ENCODE data around the gene SPIRE1. TPM values are rescaled to one million over a fixed set of nuclear protein-coding genes. Genes with fewer than 3 reads are reported as not detected.
A peak's percentile ranks its signal among the peaks of the same experiment; 100 is the strongest.

Gene SPIRE1
- total RNA-seq, 1 donor from 2014 or later: 47.0 TPM

DNA sequence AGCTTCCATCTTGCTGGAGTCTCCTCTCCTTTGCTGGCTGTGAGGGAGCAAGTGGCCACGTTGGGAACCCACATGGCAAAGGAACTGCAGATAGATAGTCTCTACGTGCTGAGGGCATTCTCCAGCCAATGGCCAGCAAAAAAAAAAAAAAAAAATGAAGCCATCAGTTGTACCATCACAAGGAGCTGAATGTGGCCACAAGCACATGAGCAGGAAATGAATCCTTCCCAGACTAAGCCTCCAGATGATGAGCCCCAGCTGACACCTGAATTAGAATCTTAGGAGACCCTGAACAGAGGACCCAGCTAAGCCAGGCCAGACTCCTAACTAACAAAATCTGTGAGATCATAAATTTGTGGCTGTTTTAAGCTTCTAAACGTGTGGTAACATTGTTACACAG lies 57.9 kb downstream of the SPIRE1 start:
- Mint-ChIP-seq H3K27ac (ENCODE audit: unreplicated experiment) (peak overlapping the region; percentile 94), H3K4me1 (ENCODE audit: unreplicated experiment) (peaks cover 53% of the 10 kb centered on the region), H3K27me3 (ENCODE audit: unreplicated experiment) (no peaks in the 10 kb centered on the region), H3K4me3 (ENCODE audit: unreplicated experiment) (no peak overlapping the region), H3K36me3 (ENCODE audit: unreplicated experiment) (no peaks in the 10 kb centered on the region), H3K9me3 (ENCODE audit: unreplicated experiment) (no peaks in the 10 kb centered on the region)
- DNase-seq (ENCODE audit: extremely low spot score, unreplicated experiment): no peak
- TF ChIP-seq, protein P1, sequence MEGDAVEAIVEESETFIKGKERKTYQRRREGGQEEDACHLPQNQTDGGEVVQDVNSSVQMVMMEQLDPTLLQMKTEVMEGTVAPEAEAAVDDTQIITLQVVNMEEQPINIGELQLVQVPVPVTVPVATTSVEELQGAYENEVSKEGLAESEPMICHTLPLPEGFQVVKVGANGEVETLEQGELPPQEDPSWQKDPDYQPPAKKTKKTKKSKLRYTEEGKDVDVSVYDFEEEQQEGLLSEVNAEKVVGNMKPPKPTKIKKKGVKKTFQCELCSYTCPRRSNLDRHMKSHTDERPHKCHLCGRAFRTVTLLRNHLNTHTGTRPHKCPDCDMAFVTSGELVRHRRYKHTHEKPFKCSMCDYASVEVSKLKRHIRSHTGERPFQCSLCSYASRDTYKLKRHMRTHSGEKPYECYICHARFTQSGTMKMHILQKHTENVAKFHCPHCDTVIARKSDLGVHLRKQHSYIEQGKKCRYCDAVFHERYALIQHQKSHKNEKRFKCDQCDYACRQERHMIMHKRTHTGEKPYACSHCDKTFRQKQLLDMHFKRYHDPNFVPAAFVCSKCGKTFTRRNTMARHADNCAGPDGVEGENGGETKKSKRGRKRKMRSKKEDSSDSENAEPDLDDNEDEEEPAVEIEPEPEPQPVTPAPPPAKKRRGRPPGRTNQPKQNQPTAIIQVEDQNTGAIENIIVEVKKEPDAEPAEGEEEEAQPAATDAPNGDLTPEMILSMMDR (IDR thresholded peaks at IDR 0.05): no peak

DNA sequence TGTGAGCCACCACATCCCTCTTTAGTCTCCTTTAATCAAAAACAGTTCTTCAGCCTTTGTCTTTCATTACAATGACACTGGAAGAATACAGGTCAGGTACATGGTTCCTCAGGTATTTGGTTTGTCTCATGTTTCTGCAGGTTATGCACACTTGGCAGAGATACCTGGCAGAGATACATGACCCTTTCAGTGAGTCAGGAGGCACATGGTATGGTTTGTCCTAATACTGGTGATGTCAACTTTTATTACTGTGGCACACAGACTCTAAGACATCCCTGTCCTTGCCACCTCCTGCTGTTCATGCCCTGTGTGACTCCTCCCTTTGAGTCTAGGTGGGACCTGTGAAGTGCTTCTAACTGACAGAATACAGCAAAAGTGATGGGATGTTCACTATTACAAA lies 58.4 kb downstream of the SPIRE1 start:
- Mint-ChIP-seq H3K9me3 (ENCODE audit: unreplicated experiment) (no peaks in the 10 kb centered on the region), H3K27ac (ENCODE audit: unreplicated experiment) (peak overlapping the region; percentile 94), H3K4me3 (ENCODE audit: unreplicated experiment) (no peak overlapping the region), H3K4me1 (ENCODE audit: unreplicated experiment) (peaks cover 51% of the 10 kb centered on the region), H3K36me3 (ENCODE audit: unreplicated experiment) (no peaks in the 10 kb centered on the region), H3K27me3 (ENCODE audit: unreplicated experiment) (no peaks in the 10 kb centered on the region)
- TF ChIP-seq, protein P1 (IDR thresholded peaks at IDR 0.05): no peak
- no peak for DNase-seq (ENCODE audit: extremely low spot score, unreplicated experiment)

DNA sequence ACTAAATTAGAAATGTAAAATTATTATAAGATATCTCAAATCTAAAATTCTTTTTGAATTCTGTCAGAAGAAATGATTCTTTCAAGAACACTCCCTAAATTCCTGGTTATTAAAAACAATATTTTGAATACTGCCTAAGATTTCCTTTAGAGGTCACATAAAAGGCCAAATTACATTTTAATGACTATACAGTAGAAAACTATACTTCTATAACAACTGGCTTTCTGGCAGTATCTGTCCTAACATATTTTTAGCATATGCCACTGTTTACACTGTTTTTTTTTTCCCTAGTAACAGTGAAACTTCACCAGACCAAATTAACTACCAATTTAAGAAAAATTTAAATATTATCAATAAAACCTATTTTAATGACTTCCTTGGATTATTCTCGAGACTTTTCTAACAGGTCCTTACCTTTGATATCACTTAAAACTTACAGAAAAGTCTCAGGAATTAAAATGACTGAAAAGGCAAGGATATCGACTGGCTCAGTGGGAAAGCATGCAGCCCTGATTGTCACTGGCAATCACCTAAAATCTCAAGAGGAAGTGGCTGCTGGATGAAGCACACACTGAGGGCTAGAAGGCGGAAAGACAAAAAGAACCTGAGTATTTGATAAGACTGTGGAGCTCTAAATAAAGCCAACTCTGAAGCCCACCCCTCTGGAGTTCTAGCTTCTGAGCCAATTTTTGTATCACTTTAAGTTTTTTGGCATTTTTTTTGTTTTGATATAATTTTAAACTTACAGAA lies 59.6 kb downstream of the SPIRE1 start:
- Mint-ChIP-seq H3K9me3 (ENCODE audit: unreplicated experiment) (no peaks in the 10 kb centered on the region), H3K4me3 (ENCODE audit: unreplicated experiment) (no peak overlapping the region), H3K4me1 (ENCODE audit: unreplicated experiment) (peaks cover 54% of the 10 kb centered on the region), H3K27me3 (ENCODE audit: unreplicated experiment) (no peaks in the 10 kb centered on the region), H3K27ac (ENCODE audit: unreplicated experiment) (peak overlapping the region; percentile 94), H3K36me3 (ENCODE audit: unreplicated experiment) (no peaks in the 10 kb centered on the region)
- TF ChIP-seq, protein P1 (IDR thresholded peaks at IDR 0.05): no peak
- DNase-seq (ENCODE audit: extremely low spot score, unreplicated experiment): no peak

DNA sequence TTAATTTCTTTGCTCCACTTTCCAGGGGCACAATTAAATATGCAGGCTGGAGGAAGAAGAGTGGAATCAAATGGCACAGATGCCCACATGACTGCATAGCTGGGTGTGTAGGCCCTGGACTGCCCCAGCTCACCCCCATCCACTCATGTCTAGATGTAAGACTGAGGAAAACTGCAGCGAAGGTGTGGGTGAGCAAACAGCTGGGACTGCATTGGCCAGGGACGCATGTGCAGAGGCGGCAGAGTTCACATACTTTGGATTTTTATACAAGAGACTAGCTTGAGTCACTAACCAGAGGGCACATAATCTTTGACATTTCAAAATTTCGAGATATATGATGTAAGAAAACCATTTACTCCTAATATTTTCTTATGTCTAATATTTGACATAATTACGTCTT lies 60.1 kb downstream of the SPIRE1 start:
- no peak for DNase-seq (ENCODE audit: extremely low spot score, unreplicated experiment)
- Mint-ChIP-seq H3K27ac (ENCODE audit: unreplicated experiment) (peak overlapping the region; percentile 94), H3K36me3 (ENCODE audit: unreplicated experiment) (no peaks in the 10 kb centered on the region), H3K27me3 (ENCODE audit: unreplicated experiment) (no peaks in the 10 kb centered on the region), H3K9me3 (ENCODE audit: unreplicated experiment) (no peaks in the 10 kb centered on the region), H3K4me3 (ENCODE audit: unreplicated experiment) (peak overlapping the region; percentile 23), H3K4me1 (ENCODE audit: unreplicated experiment) (peaks cover 50% of the 10 kb centered on the region)
- TF ChIP-seq, protein P1 (IDR thresholded peaks at IDR 0.05): no peak

DNA sequence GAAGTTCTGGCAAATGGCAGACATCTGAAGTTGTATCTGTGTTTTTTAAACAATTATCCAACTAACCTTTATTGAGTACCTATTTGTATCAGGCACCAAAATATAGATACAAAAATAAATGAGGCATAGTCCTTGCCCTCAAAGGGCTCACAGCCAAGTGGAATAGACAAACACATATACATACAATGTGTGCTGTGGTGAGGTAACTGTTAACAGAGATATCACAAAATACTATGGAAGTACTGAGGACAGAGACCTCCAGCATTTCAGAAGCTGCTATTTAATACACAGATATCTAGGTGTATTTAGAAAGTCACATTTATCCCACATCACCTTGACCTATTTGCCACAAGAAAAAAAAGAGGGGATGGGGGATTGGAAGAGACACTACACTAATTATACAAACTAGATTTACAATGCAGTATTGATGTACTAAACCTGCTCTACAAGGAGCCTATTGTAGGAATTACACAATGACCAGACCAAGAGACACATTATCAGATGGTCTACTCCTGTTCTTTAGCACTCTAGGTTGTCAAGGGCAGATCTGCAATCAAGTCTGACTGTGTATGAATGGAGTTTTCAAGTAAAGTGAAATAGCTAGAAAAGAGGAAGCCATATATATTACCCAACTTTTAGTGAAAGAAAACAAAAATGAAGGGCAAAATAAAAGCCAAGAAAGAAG lies 62.2 kb downstream of the SPIRE1 start:
- Mint-ChIP-seq H3K4me1 (ENCODE audit: unreplicated experiment) (peaks cover 50% of the 10 kb centered on the region), H3K9me3 (ENCODE audit: unreplicated experiment) (no peaks in the 10 kb centered on the region), H3K27me3 (ENCODE audit: unreplicated experiment) (no peaks in the 10 kb centered on the region), H3K36me3 (ENCODE audit: unreplicated experiment) (no peaks in the 10 kb centered on the region), H3K4me3 (ENCODE audit: unreplicated experiment) (no peak overlapping the region), H3K27ac (ENCODE audit: unreplicated experiment) (peak overlapping the region; percentile 47)
- TF ChIP-seq, protein P1 (IDR thresholded peaks at IDR 0.05): no peak
- no peak for DNase-seq (ENCODE audit: extremely low spot score, unreplicated experiment)

All from osteocyte (in vitro differentiated cells).